Kidney (tissue), 14 donors: ENCODE measurements around the gene CCNJL. TPM values are rescaled to one million over a fixed set of nuclear protein-coding genes. Genes with fewer than 3 reads are reported as not detected.

Experiments used
- DNase-seq, 5 donors: peaks; one replicate each; pipeline ENCODE4 v3.0.0-alpha.2; 2013 to 2020
- FAIRE-seq: peaks from 2 replicates; lab custom pipeline; 2012; peaks lifted over from hg19 to GRCh38; lab: Jason Lieb, UNC
- H3K27ac ChIP-seq, 2 donors: one replicate each; pipeline ENCODE4 v1.7.0; 2013; ENCODE audit warnings: low read depth in 2 of 2, low read length in 2 of 2, inconsistent platforms in 1 of 2
- H3K27me3 ChIP-seq: one replicate; pipeline ENCODE4 v1.7.1; 2013; ENCODE audit warnings: low read length, inconsistent platforms; ENCODE audit not compliant: control insufficient read depth, insufficient read depth
- H3K36me3 ChIP-seq, 3 donors: one replicate each; pipeline versions ENCODE4 v1.7.0 to v1.7.1; 2013; ENCODE audit warnings: low read length in 3 of 3, control low read depth in 1 of 3, inconsistent platforms in 1 of 3; ENCODE audit not compliant: insufficient read depth in 3 of 3, control insufficient read depth in 2 of 3
- H3K4me1 ChIP-seq, 3 donors: one replicate each; pipeline versions ENCODE4 v1.7.0 to v1.7.1; 2013; ENCODE audit warnings: low read length in 3 of 3, inconsistent platforms in 1 of 3, low read depth in 1 of 3; ENCODE audit not compliant: control insufficient read depth in 2 of 3, insufficient read depth in 2 of 3
- H3K4me3 ChIP-seq, 3 donors: one replicate each; pipeline versions ENCODE4 v1.7.0 to v1.8.1; 2013; ENCODE audit warnings: low read length in 3 of 3, control low read depth in 1 of 3, inconsistent platforms in 1 of 3
- H3K9ac ChIP-seq, 3 donors: one replicate each; pipeline versions ENCODE4 v1.7.0 to v1.7.1; 2013; ENCODE audit warnings: low read length in 3 of 3, control low read depth in 1 of 3, inconsistent platforms in 1 of 3
- H3K9me3 ChIP-seq, 3 donors: one replicate each; pipeline versions ENCODE4 v1.7.0 to v1.7.1; 2013; ENCODE audit warnings: low read length in 3 of 3, control low read depth in 1 of 3, inconsistent platforms in 1 of 3; ENCODE audit not compliant: control insufficient read depth in 2 of 3, insufficient read depth in 1 of 3
- CTCF ChIP-seq: IDR thresholded peaks from 3 replicates; pipeline ENCODE4 v1.5.1; 2012; ENCODE audit warnings: mild to moderate bottlenecking, moderate library complexity, borderline replicate concordance; ENCODE audit not compliant: insufficient read depth; ENCODE audit errors: extremely low read depth
- intact Hi-C: fragments of 100-400 bp; cut with DNase I; formaldehyde crosslinking; loops from one replicate; pipeline ENCODE4 v1.11.1; 2022
- polyA plus RNA-seq: library from polyadenylated mRNA; stranded (reverse); fragments of 350-450 nt; fragmentation: Illumina TruSeq; extraction: RNeasy Lipid Tissue Mini Kit (QIAGEN cat#74804); gene quantifications from one replicate; pipeline ENCODE4 v1.2.3, GENCODE V29; 2014; ENCODE audit warnings: low read depth, low replicate concordance; ENCODE audit not compliant: insufficient read depth
- total RNA-seq: library from RNA; stranded (reverse); fragmentation: NEBNext Ultra II Directional; extraction: Animal tissue kit (Norgen Biotek cat#: 25700); gene quantifications from one replicate; pipeline ENCODE4 v1.2.1, GENCODE V29; 2021
- donor health status: control.
- donor health status: control.
- donor health status: control.
- donor health status: control.
- donor health status: control.
- donor health status: DM: yes; HTN: yes; CAD: no.
- donor health status: Normal renal cell carcinoma (clear cell type).

Gene CCNJL
- total and polyA plus RNA-seq, 2 donors from 2014 or later = 1.6 to 3.8 TPM

- no peaks in the 10 kb centered on the region for H3K4me1 ChIP-seq
- FAIRE-seq (no peak), DNase-seq (no peak)
- no peaks in the 10 kb centered on the region for H3K36me3 ChIP-seq
- intact Hi-C loops = no loop called here
- H3K27ac ChIP-seq = no peak overlapping the region
- no peak overlapping the region for H3K4me3 ChIP-seq
- H3K9ac ChIP-seq = no peak overlapping the region
- H3K27me3 ChIP-seq = no peaks in the 10 kb centered on the region
- TF ChIP-seq CTCF = no peak
- no peaks in the 10 kb centered on the region for H3K9me3 ChIP-seq
Measured at GRCh38 chr5:160325716-160326115, 13.4 kb upstream of the CCNJL start.

- Histone ChIP-seq H3K4me3 (no peak overlapping the region), H3K36me3 (no peaks in the 10 kb centered on the region), H3K4me1 (no peaks in the 10 kb centered on the region), H3K27me3 (no peaks in the 10 kb centered on the region), H3K27ac (no peak overlapping the region), H3K9ac (no peak overlapping the region), H3K9me3 (no peaks in the 10 kb centered on the region)
- intact Hi-C loops = no loop called here
- no peak for TF ChIP-seq CTCF
- FAIRE-seq (no peak), DNase-seq (no peak)
Measured at GRCh38 chr5:160324886-160325285, 12.5 kb upstream of the CCNJL start.

- H3K36me3 ChIP-seq = no peaks in the 10 kb centered on the region
- no peak for DNase-seq
- intact Hi-C loops = no loop called here
- no peak overlapping the region for H3K9ac ChIP-seq
- peaks cover 0 to 3% (median 0%) of the 10 kb centered on the region in 3 donors for H3K4me1 ChIP-seq
- FAIRE-seq = no peak
- H3K27me3 ChIP-seq = no peaks in the 10 kb centered on the region
- no peaks in the 10 kb centered on the region for H3K9me3 ChIP-seq
- no peak overlapping the region for H3K4me3 ChIP-seq
- TF ChIP-seq CTCF = no peak
- H3K27ac ChIP-seq = no peak overlapping the region
Measured at GRCh38 chr5:160318409-160318808, 6.0 kb upstream of the CCNJL start.

- DNase-seq (peak in 4 of 5 donors; percentile 55 to 86 (median 72)), FAIRE-seq (no peak)
- no peaks in the 10 kb centered on the region for H3K36me3 ChIP-seq
- no peak overlapping the region for H3K9ac ChIP-seq
- no peak for TF ChIP-seq CTCF
- no peak overlapping the region for H3K27ac ChIP-seq
- intact Hi-C loops = no loop called here
- H3K27me3 ChIP-seq = no peaks in the 10 kb centered on the region
- H3K4me1 ChIP-seq = peaks cover 0 to 3% (median 0%) of the 10 kb centered on the region in 3 donors
- H3K4me3 ChIP-seq = no peak overlapping the region
- no peaks in the 10 kb centered on the region for H3K9me3 ChIP-seq
Measured at GRCh38 chr5:160317434-160317833, 5.1 kb upstream of the CCNJL start.
